ENCODE data around the gene MRPL21.

DNA sequence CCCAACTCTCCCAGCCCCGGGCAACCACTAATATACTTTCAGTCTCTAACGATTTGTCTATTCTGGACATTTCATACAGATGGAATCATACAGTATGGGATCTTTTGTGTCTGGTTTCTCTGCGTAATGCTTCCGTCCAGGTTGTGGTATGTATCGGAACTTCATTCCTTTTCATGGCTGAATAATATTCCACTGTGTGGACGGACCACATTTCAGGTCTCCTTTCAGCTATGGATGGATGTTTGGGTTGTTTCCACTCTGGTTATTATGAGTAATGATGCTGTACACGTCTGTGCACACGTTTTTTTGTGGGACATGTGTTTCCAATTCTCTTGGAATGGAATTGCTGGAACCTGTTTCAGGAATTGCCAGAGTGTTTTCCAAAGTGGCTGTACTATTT is 44.5 kb downstream of the MRPL21 start:
- TF ChIP-seq, protein P1, sequence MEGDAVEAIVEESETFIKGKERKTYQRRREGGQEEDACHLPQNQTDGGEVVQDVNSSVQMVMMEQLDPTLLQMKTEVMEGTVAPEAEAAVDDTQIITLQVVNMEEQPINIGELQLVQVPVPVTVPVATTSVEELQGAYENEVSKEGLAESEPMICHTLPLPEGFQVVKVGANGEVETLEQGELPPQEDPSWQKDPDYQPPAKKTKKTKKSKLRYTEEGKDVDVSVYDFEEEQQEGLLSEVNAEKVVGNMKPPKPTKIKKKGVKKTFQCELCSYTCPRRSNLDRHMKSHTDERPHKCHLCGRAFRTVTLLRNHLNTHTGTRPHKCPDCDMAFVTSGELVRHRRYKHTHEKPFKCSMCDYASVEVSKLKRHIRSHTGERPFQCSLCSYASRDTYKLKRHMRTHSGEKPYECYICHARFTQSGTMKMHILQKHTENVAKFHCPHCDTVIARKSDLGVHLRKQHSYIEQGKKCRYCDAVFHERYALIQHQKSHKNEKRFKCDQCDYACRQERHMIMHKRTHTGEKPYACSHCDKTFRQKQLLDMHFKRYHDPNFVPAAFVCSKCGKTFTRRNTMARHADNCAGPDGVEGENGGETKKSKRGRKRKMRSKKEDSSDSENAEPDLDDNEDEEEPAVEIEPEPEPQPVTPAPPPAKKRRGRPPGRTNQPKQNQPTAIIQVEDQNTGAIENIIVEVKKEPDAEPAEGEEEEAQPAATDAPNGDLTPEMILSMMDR (IDR thresholded peaks at IDR 0.05) = no peak
- TF ChIP-seq CBFB (CRISPR knock-in tag; IDR thresholded peaks at IDR 0.05; ENCODE audit: low read depth) = no peak
- TF ChIP-seq GRHL2 (CRISPR knock-in tag; IDR thresholded peaks at IDR 0.05; ENCODE audit: insufficient replicate concordance, severe bottlenecking) = no peak
- TF ChIP-seq, protein P2, sequence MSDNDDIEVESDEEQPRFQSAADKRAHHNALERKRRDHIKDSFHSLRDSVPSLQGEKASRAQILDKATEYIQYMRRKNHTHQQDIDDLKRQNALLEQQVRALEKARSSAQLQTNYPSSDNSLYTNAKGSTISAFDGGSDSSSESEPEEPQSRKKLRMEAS (CRISPR knock-in tag; IDR thresholded peaks at IDR 0.05) = no peak
- TF ChIP-seq FOXP1 (CRISPR knock-in tag; IDR thresholded peaks at IDR 0.05; ENCODE audit: borderline replicate concordance) = no peak
- no peak for TF ChIP-seq NFYB (CRISPR knock-in tag; conservative IDR thresholded peaks at IDR 0.05; ENCODE audit: low read depth)
- TF ChIP-seq USF2 (CRISPR knock-in tag; IDR thresholded peaks at IDR 0.05) = no peak
- no peak for TF ChIP-seq FOXJ3 (CRISPR knock-in tag; IDR thresholded peaks at IDR 0.05; ENCODE audit: borderline replicate concordance)
- no peak for TF ChIP-seq RELA (CRISPR knock-in tag; IDR thresholded peaks at IDR 0.05; ENCODE audit: borderline replicate concordance)
- TF ChIP-seq, protein P3, sequence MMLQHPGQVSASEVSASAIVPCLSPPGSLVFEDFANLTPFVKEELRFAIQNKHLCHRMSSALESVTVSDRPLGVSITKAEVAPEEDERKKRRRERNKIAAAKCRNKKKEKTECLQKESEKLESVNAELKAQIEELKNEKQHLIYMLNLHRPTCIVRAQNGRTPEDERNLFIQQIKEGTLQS (CRISPR knock-in tag; conservative IDR thresholded peaks at IDR 0.05) = no peak
- TF ChIP-seq JUN (CRISPR knock-in tag; IDR thresholded peaks at IDR 0.05) = no peak
- TF ChIP-seq ESRRA (CRISPR knock-in tag; IDR thresholded peaks at IDR 0.05; ENCODE audit: borderline replicate concordance) = no peak
- no peak for TF ChIP-seq ETV6 (CRISPR knock-in tag; IDR thresholded peaks at IDR 0.05)
- no peak for TF ChIP-seq ATF6 (CRISPR knock-in tag; IDR thresholded peaks at IDR 0.05)
